H9 (cell line): ENCODE results near the gene GATD1. TPM values are rescaled to one million over a fixed set of nuclear protein-coding genes. Genes with fewer than 3 reads are reported as not detected.

ENCODE experiments used
- DNase-seq: peaks from one replicate; pipeline ENCODE4 v3.0.0-alpha.2; 2017
- H2AFZ ChIP-seq: one replicate; pipeline ENCODE4 v1.6.1; 2013; ENCODE audit warnings: mild to moderate bottlenecking, low read length, control low read depth, moderate library complexity
- H2AK5ac ChIP-seq: 2 replicates; pipeline ENCODE4 v1.6.1; 2013; ENCODE audit warnings: low read length, control low read depth, mixed read lengths; ENCODE audit not compliant: insufficient read length
- H2BK120ac ChIP-seq: one replicate; pipeline ENCODE4 v1.6.1; 2013; ENCODE audit warnings: low read depth, mild to moderate bottlenecking, low read length, control low read depth, inconsistent platforms; ENCODE audit not compliant: poor library complexity, severe bottlenecking
- H2BK12ac ChIP-seq: 2 replicates; pipeline ENCODE4 v1.6.1; 2013; ENCODE audit warnings: low read length, control low read depth, mixed read lengths, low read depth; ENCODE audit not compliant: insufficient read length
- H2BK15ac ChIP-seq: 2 replicates; pipeline ENCODE4 v1.6.1; 2013; ENCODE audit warnings: low read depth, low read length, control low read depth
- H2BK20ac ChIP-seq: one replicate; pipeline ENCODE4 v1.6.1; 2013; ENCODE audit warnings: low read depth, mild to moderate bottlenecking, low read length, control low read depth, inconsistent platforms; ENCODE audit not compliant: poor library complexity, severe bottlenecking
- H2BK5ac ChIP-seq: 2 replicates; pipeline ENCODE4 v1.6.1; 2013; ENCODE audit warnings: low read length, control low read depth, mixed read lengths; ENCODE audit not compliant: insufficient read length
- H3K14ac ChIP-seq: 2 replicates; pipeline ENCODE4 v1.6.1; 2013; ENCODE audit warnings: low read length, control low read depth; ENCODE audit not compliant: insufficient read depth
- H3K18ac ChIP-seq: 2 replicates; pipeline ENCODE4 v1.6.1; 2013; ENCODE audit warnings: low read depth, mild to moderate bottlenecking, mixed read lengths, low read length, control low read depth; ENCODE audit not compliant: insufficient read length
- H3K23ac ChIP-seq: 2 replicates; pipeline ENCODE4 v1.6.1; 2013; ENCODE audit warnings: low read length, control low read depth, mixed read lengths, low read depth; ENCODE audit not compliant: insufficient read length
- H3K23me2 ChIP-seq: 2 replicates; pipeline ENCODE4 v1.6.1; 2013; ENCODE audit warnings: low read depth, mild to moderate bottlenecking, mixed read lengths, low read length, control low read depth; ENCODE audit not compliant: insufficient read length, poor library complexity, severe bottlenecking
- H3K27ac ChIP-seq: 2 replicates; pipeline ENCODE4 v1.5.1; 2013; ENCODE audit warnings: low read length, control low read depth, mixed read lengths, low read depth; ENCODE audit not compliant: insufficient read length
- H3K27me3 ChIP-seq: 2 replicates; pipeline ENCODE4 v1.6.1; 2013; ENCODE audit warnings: low read length, control low read depth, inconsistent platforms; ENCODE audit not compliant: insufficient read depth
- H3K4ac ChIP-seq: 2 replicates; pipeline ENCODE4 v1.6.1; 2013; ENCODE audit warnings: low read depth, mild to moderate bottlenecking, control low read depth, inconsistent platforms, low read length, moderate library complexity
- H3K4me1 ChIP-seq: 2 replicates; pipeline ENCODE4 v1.6.1; 2013; ENCODE audit warnings: low read length, control low read depth, inconsistent platforms; ENCODE audit not compliant: insufficient read depth
- H3K4me2 ChIP-seq: 2 replicates; pipeline ENCODE4 v1.6.1; 2013; ENCODE audit warnings: low read length, control low read depth, mixed read lengths; ENCODE audit not compliant: insufficient read length, insufficient read depth
- H3K56ac ChIP-seq: 2 replicates; pipeline ENCODE4 v1.6.1; 2013; ENCODE audit warnings: low read depth, mild to moderate bottlenecking, mixed read lengths, low read length, control low read depth; ENCODE audit not compliant: insufficient read length
- H3K79me1 ChIP-seq: 2 replicates; pipeline ENCODE4 v1.6.1; 2013; ENCODE audit warnings: low read depth, mild to moderate bottlenecking, moderate library complexity, low read length, control low read depth, inconsistent platforms; ENCODE audit not compliant: insufficient read depth, poor library complexity, severe bottlenecking
- H3K79me2 ChIP-seq: 2 replicates; pipeline ENCODE4 v1.6.1; 2013; ENCODE audit warnings: low read length, control low read depth, inconsistent platforms; ENCODE audit not compliant: insufficient read depth
- H3K9ac ChIP-seq: 2 replicates; pipeline ENCODE4 v1.6.1; 2013; ENCODE audit warnings: low read length, control low read depth, mixed read lengths; ENCODE audit not compliant: insufficient read length; ENCODE audit errors: extremely low read depth
- H3K9me3 ChIP-seq: one replicate; pipeline ENCODE4 v1.6.1; 2013; ENCODE audit warnings: low read depth, low read length, inconsistent platforms; ENCODE audit not compliant: control insufficient read depth
- H3T11ph ChIP-seq: one replicate; pipeline ENCODE4 v1.6.1; 2013; ENCODE audit warnings: mild to moderate bottlenecking, low read length, control low read depth, inconsistent platforms
- H4K20me1 ChIP-seq: one replicate; pipeline ENCODE4 v1.6.1; 2013; ENCODE audit not compliant: control insufficient read depth, insufficient read length, insufficient read depth
- H4K5ac ChIP-seq: 2 replicates; pipeline ENCODE4 v1.6.1; 2013; ENCODE audit warnings: low read depth, mild to moderate bottlenecking, mixed read lengths, low read length, control low read depth; ENCODE audit not compliant: insufficient read length
- H4K8ac ChIP-seq: replicated peaks from 2 replicates; pipeline ENCODE4 v1.6.1; 2013; ENCODE audit warnings: low read length, control low read depth, mixed read lengths, low read depth; ENCODE audit not compliant: insufficient read length
- H4K91ac ChIP-seq: 2 replicates; pipeline ENCODE4 v1.6.1; 2013; ENCODE audit warnings: low read depth, mild to moderate bottlenecking, moderate library complexity, mixed read lengths, low read length, control low read depth; ENCODE audit not compliant: insufficient read length
- H3K27ac Mint-ChIP-seq, 3 experiments: 2 replicates in 2 of 3; 3 replicates in 1 of 3; pipeline ENCODE4 v1.8.0; 2020 to 2021; ENCODE audit warnings: mixed read lengths in 3 of 3, mild to moderate bottlenecking in 1 of 3, moderate library complexity in 1 of 3
- H3K27me3 Mint-ChIP-seq: 2 replicates; pipeline ENCODE4 v1.8.0; 2021; ENCODE audit warnings: low read depth, mild to moderate bottlenecking, moderate library complexity, mixed read lengths
- H3K36me3 Mint-ChIP-seq, 3 experiments: 2 replicates in 2 of 3; 3 replicates in 1 of 3; pipeline ENCODE4 v1.8.0; 2020 to 2021; ENCODE audit warnings: low read depth in 3 of 3, mixed read lengths in 3 of 3; ENCODE audit not compliant: insufficient read depth in 1 of 3
- H3K4me1 Mint-ChIP-seq, 2 experiments: 2 replicates each; pipeline ENCODE4 v1.8.0; 2020; ENCODE audit warnings: mixed read lengths in 2 of 2
- H3K4me3 Mint-ChIP-seq, 2 experiments: 2 replicates in 1 of 2; 3 replicates in 1 of 2; pipeline ENCODE4 v1.8.0; 2020 to 2021; ENCODE audit warnings: mild to moderate bottlenecking in 2 of 2, mixed read lengths in 2 of 2, moderate library complexity in 1 of 2
- H3K9me3 Mint-ChIP-seq, 2 experiments: 2 replicates in 1 of 2; 3 replicates in 1 of 2; pipeline ENCODE4 v1.8.0; 2020; ENCODE audit warnings: mild to moderate bottlenecking in 2 of 2, mixed read lengths in 2 of 2, moderate library complexity in 1 of 2
- CTCF ChIP-seq: fragments of 200-600 bp; sonication (generic); conservative IDR thresholded peaks from 3 replicates; pipeline ENCODE4 v1.8.0; 2021; ENCODE audit warnings: antibody characterized with exemption, mild to moderate bottlenecking
- WGBS: extraction: QIAGEN DNeasy Blood & Tissue Kit; methylation state at CpG from one replicate; pipeline ENCODE4 v1.1.7; 2013; ENCODE audit warnings: missing lambda C conversion rate, low lambda C conversion rate, mixed read lengths; ENCODE audit not compliant: insufficient read length; ENCODE audit errors: extremely low coverage; 5-methylcytosine and 5-hydroxymethylcytosine counted together
- total RNA-seq: library from RNA; stranded (reverse); gene quantifications from 2 replicates; pipeline ENCODE4 v1.2.1, GENCODE V29; 2021

GATD1 gene
- total RNA-seq, 1 experiment from 2014 or later = 60.0 TPM

GRCh38 chr11:789943-790342 is 12.7 kb upstream of the GATD1 start, which contains the start of gene CEND1:
TSS of gene CEND1 (minus strand) at chr11:790090. CDS start at chr11:788576, 1,514 bp downstream.
- H3K27me3 ChIP-seq = no peaks in the 10 kb centered on the region
- no peak within 1 kb of the TSS for H3K4ac ChIP-seq
- no peak within 1 kb of the TSS for H3K56ac ChIP-seq
- no peak within 1 kb of the TSS for H3K23ac ChIP-seq
- no peak within 1 kb of the TSS for H3K4me2 ChIP-seq
- H2BK12ac ChIP-seq = no peak within 1 kb of the TSS
- H2AFZ ChIP-seq = no peak within 1 kb of the TSS
- DNase-seq = no peak
- H3K18ac ChIP-seq = no peak within 1 kb of the TSS
- Mint-ChIP-seq H3K27ac (no peak within 1 kb of the TSS), H3K4me1 (peaks cover 7 to 30% of the 10 kb centered on the region in 2 experiments; a peak in 3 of 4 replicates), H3K27me3 (peaks cover 4% of the 10 kb centered on the region; the same call in 1 of the 2 replicates), H3K36me3 (peaks cover 0 to 16% (median 3%) of the 10 kb centered on the region in 3 experiments; a peak in 3 of 7 replicates), H3K4me3 (peak within 1 kb of the TSS in 1 of 2 experiments; percentile 55; a peak in 3 of 5 replicates), H3K9me3 (no peaks in the 10 kb centered on the region)
- H2BK120ac ChIP-seq = no peak within 1 kb of the TSS
- no peak within 1 kb of the TSS for H3K27ac ChIP-seq
- H4K20me1 ChIP-seq = no peaks in the 10 kb centered on the region
- WGBS = no CpG with 5 or more reads among the region's 44 CpGs
- no peak within 1 kb of the TSS; the same call in 1 of the 2 replicates for H3K14ac ChIP-seq
- no peaks in the 10 kb centered on the region for H3K9me3 ChIP-seq
- no peak within 1 kb of the TSS for H3K9ac ChIP-seq
- H3T11ph ChIP-seq = no peak within 1 kb of the TSS
- H3K79me2 ChIP-seq = no peaks in the 10 kb centered on the region
- no peak within 1 kb of the TSS for H4K8ac ChIP-seq
- no peaks in the 10 kb centered on the region for H3K79me1 ChIP-seq
- no peak within 1 kb of the TSS for H2AK5ac ChIP-seq
- H4K5ac ChIP-seq = no peak within 1 kb of the TSS
- H3K4me1 ChIP-seq = no peaks in the 10 kb centered on the region; the same call in 1 of the 2 replicates
- no peak within 1 kb of the TSS for H2BK15ac ChIP-seq
- H4K91ac ChIP-seq = no peak within 1 kb of the TSS
- peaks cover 4% of the 10 kb centered on the region for H3K23me2 ChIP-seq
- no peak within 1 kb of the TSS for H2BK20ac ChIP-seq
- H2BK5ac ChIP-seq = no peak within 1 kb of the TSS
- TF ChIP-seq CTCF = no peak
